ENCODE data around the gene AOPEP. TPM values are rescaled to one million over a fixed set of nuclear protein-coding genes. Genes with fewer than 3 reads are reported as not detected.
"Not testable (repeated sequence)": the region's sequence is repeated elsewhere in the genome, so short reads cannot be mapped to it uniquely, and the experiment has no call there.

AOPEP gene
- total RNA-seq, 1 experiment from 2014 or later, result 32.4 TPM

DNA sequence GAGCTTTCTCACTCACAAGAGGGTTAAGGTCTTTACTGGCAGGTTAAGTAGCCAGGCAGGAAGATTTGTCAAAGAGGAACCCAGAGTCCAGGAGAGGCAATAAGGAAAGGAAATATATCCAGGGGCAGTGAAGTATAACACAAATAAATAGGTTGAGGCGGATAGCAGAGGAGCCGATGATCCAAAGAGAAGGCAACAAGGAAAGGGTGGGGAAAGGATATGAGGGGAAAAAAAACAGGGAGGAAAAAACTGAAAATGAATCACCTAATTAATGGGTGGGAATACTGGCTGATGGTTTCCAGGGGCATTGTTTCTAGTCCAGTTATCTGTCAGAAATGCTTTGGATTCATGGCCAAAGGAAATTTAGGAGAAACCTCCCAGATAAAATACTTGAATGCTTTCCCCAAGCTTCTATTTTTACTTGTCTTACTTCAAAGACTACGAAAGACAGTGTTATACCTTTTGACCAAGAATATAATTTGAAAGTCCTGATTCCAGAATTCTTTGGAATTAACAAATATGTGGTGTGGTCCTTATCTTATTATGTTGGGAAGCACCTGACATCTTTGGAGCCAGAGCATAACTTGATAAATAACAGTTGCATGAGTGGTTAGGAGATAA, 146.5 kb downstream of the AOPEP start:
- Mint-ChIP-seq H3K27ac (ENCODE audit: low read depth, unreplicated experiment) (no peak overlapping the region), H3K4me1 (ENCODE audit: insufficient read depth, unreplicated experiment) (peaks cover 35% of the 10 kb centered on the region), H3K36me3 (ENCODE audit: insufficient read depth, unreplicated experiment) (peaks cover 5% of the 10 kb centered on the region), H3K4me3 (ENCODE audit: unreplicated experiment) (no peak overlapping the region), H3K9me3 (ENCODE audit: unreplicated experiment) (no peaks in the 10 kb centered on the region), H3K27me3 (ENCODE audit: insufficient read depth, unreplicated experiment) (no peaks in the 10 kb centered on the region)
- POLR2A ChIA-PET, result interaction anchor here (0.9 to 2.6 kb wide), 5 partner anchors 12 to 146 kb away, joined by 3 to 23 read pairs (median 5); no protein-coding TSS in a partner anchor
- CTCF ChIA-PET, result interaction anchor here (0.5 to 2.1 kb wide), 3 partner anchors 8 to 79 kb away, joined by 3 to 5 read pairs (median 3); no protein-coding TSS in a partner anchor
- no TSS peak for BruUV-seq (replicated peaks)
- intact Hi-C loops (cut with micrococcal nuclease), result no loop called here
- DNase-seq (ENCODE audit: unreplicated experiment), result no peak
- TF ChIP-seq, protein P1, sequence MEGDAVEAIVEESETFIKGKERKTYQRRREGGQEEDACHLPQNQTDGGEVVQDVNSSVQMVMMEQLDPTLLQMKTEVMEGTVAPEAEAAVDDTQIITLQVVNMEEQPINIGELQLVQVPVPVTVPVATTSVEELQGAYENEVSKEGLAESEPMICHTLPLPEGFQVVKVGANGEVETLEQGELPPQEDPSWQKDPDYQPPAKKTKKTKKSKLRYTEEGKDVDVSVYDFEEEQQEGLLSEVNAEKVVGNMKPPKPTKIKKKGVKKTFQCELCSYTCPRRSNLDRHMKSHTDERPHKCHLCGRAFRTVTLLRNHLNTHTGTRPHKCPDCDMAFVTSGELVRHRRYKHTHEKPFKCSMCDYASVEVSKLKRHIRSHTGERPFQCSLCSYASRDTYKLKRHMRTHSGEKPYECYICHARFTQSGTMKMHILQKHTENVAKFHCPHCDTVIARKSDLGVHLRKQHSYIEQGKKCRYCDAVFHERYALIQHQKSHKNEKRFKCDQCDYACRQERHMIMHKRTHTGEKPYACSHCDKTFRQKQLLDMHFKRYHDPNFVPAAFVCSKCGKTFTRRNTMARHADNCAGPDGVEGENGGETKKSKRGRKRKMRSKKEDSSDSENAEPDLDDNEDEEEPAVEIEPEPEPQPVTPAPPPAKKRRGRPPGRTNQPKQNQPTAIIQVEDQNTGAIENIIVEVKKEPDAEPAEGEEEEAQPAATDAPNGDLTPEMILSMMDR (IDR thresholded peaks at IDR 0.05; ENCODE audit: unreplicated experiment), result no peak

DNA sequence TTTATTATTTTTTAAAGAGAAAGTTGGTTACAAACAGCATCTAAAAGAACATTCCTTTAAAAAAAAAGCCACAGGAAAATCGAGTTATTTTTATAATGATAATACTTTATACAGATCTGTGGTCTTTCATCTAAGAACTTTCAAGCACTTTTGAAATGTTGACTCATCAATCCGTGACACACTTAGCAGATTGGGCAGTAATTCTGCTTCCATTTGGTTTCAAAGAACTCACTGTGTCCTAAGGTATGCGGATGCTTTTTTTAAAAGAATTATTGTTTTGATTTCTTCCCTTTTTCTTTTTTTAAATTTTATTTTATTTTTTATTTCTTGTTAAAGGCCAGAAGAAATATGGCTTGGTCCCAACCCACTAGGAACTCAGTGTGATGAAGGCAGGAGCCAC, 147.8 kb downstream of the AOPEP start:
- H3K4me1 Mint-ChIP-seq (ENCODE audit: insufficient read depth, unreplicated experiment), result peaks cover 34% of the 10 kb centered on the region
- intact Hi-C loops (cut with micrococcal nuclease), result no loop called here
- peak; percentile 56 for DNase-seq (ENCODE audit: unreplicated experiment)
- H3K27me3 Mint-ChIP-seq (ENCODE audit: insufficient read depth, unreplicated experiment), result no peaks in the 10 kb centered on the region
- BruUV-seq (replicated peaks), result no TSS peak
- H3K4me3 Mint-ChIP-seq (ENCODE audit: unreplicated experiment), result no peak overlapping the region
- CTCF ChIA-PET, result no interaction called here
- TF ChIP-seq, protein P1 (IDR thresholded peaks at IDR 0.05; ENCODE audit: unreplicated experiment), result no peak
- H3K36me3 Mint-ChIP-seq (ENCODE audit: insufficient read depth, unreplicated experiment), result peaks cover 5% of the 10 kb centered on the region
- H3K9me3 Mint-ChIP-seq (ENCODE audit: unreplicated experiment), result no peaks in the 10 kb centered on the region
- H3K27ac Mint-ChIP-seq (ENCODE audit: low read depth, unreplicated experiment), result no peak overlapping the region
- POLR2A ChIA-PET, result no interaction called here

DNA sequence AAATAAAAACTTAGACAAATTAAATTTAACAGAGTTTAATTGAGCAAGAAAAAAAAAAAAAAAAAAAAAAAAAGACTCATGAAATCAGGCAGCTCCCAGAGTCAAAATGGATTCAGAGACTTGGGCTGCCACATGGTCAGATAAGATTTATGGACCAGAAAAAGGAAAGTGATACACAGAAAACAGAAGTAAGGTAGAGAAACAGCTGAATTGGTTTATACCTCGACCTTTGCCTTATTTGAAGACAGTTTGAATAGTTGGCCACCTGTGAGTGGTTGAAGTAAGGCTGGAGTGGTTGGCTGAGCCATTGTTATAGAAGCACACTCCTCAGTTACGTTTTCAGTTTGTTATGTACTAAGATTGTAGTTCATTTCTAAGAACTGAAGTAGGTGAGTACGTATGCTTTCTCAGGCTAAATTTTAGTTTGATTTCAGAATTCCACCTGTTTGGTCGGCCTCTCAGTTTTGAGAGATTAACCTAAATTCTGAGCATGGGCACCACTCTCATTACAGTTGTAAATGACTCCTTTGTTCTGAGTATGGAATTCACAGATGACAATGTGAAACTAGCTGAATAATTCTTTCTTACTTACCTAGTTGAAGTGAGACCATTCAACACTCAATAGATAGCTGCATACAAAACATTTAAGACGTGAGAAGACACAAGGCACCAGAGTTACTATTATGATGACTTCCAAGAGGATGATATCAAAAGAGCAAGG, 149.0 kb downstream of the AOPEP start:
- Mint-ChIP-seq H3K4me3 (ENCODE audit: unreplicated experiment) (no peak overlapping the region), H3K4me1 (ENCODE audit: insufficient read depth, unreplicated experiment) (peaks cover 28% of the 10 kb centered on the region), H3K27me3 (ENCODE audit: insufficient read depth, unreplicated experiment) (no peaks in the 10 kb centered on the region), H3K9me3 (ENCODE audit: unreplicated experiment) (no peaks in the 10 kb centered on the region), H3K27ac (ENCODE audit: low read depth, unreplicated experiment) (no peak overlapping the region), H3K36me3 (ENCODE audit: insufficient read depth, unreplicated experiment) (peaks cover 5% of the 10 kb centered on the region)
- BruUV-seq (replicated peaks), result no TSS peak
- TF ChIP-seq, protein P1 (IDR thresholded peaks at IDR 0.05; ENCODE audit: unreplicated experiment), result no peak
- intact Hi-C loops (cut with micrococcal nuclease), result no loop called here
- DNase-seq (ENCODE audit: unreplicated experiment), result no peak
- CTCF ChIA-PET, result no interaction called here
- POLR2A ChIA-PET, result interaction anchor here (0.7 to 1.7 kb wide), 2 partner anchors 8 to 186 kb away, joined by 3 to 5 read pairs; no protein-coding TSS in a partner anchor

DNA sequence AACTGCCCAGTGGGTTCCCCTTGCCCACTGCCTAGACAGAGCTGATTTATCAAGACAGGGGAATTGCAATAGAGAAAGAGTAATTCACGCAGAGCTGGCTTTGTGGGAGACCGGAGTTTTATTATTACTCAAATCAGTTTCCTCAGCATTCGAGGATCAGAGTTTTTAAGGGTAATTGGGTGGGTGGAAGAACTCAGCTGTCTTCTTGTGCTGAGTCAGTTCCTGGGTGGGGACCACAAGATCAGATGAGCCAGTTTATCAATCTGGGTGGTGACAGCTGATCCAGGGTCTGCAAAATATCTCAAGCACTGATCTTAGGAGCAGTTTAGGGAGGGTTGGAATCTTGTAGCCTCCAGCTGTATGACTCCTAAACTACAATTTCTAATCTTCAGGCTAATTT, 152.3 kb downstream of the AOPEP start:
- H3K27me3 Mint-ChIP-seq (ENCODE audit: insufficient read depth, unreplicated experiment); H3K4me3 Mint-ChIP-seq (ENCODE audit: unreplicated experiment); H3K36me3 Mint-ChIP-seq (ENCODE audit: insufficient read depth, unreplicated experiment); intact Hi-C loops (cut with micrococcal nuclease); BruUV-seq (replicated peaks); H3K4me1 Mint-ChIP-seq (ENCODE audit: insufficient read depth, unreplicated experiment); DNase-seq (ENCODE audit: unreplicated experiment); H3K9me3 Mint-ChIP-seq (ENCODE audit: unreplicated experiment): not testable (repeated sequence)
- ChIA-PET CTCF (interaction anchor here (0.6 kb wide), 2 partner anchors 23 to 81 kb away, joined by 3 to 4 read pairs; no protein-coding TSS in a partner anchor), POLR2A (interaction anchor here (0.5 to 1.6 kb wide), 3 partner anchors 11 to 35 kb away, joined by 3 to 5 read pairs (median 4); no protein-coding TSS in a partner anchor)
- H3K27ac Mint-ChIP-seq (ENCODE audit: low read depth, unreplicated experiment), result peak overlapping the region; percentile 54

All from MCF 10A (cell line).